Prostate gland (tissue), 2 donors: Measurements from ENCODE around the gene HSPG2.
"Not testable (repeated sequence)": the region's sequence is repeated elsewhere in the genome, so short reads cannot be mapped to it uniquely, and the experiment has no call there.

ENCODE experiments used
- CTCF ChIP-seq, 4 experiments: fragments of 200-600 bp in 2 of 4; fragments of 450-650 bp in 2 of 4; sonication (generic) in 2 of 4; IDR thresholded peaks; 1 replicate in 3 of 4; 2 replicates in 1 of 4; pipeline ENCODE4 v1.5.1; 2016 to 2019; ENCODE audit warnings: antibody characterized with exemption in 4 of 4, mild to moderate bottlenecking in 2 of 4, moderate library complexity in 2 of 4
- POLR2A ChIP-seq: fragments of 450-650 bp; IDR thresholded peaks from one replicate; pipeline ENCODE4 v1.6.1; 2016; ENCODE audit warnings: antibody characterized with exemption, mild to moderate bottlenecking
- POLR2AphosphoS5 ChIP-seq: sonication (generic); formaldehyde crosslinking; IDR thresholded peaks from one replicate; pipeline ENCODE4 v1.6.1; 2017; ENCODE audit warnings: antibody characterized with exemption

- not testable (repeated sequence) for TF ChIP-seq POLR2A; CTCF (IDR thresholded peaks at IDR 0.05)
- peak; percentile 23 for TF ChIP-seq POLR2AphosphoS5
These were observed 6.0 kb upstream of the HSPG2 start for GRCh38 chr1:21942959-21943640.
